CD4-positive, alpha-beta T cell (primary cell): ENCODE results near the gene URB2. TPM values are rescaled to one million over a fixed set of nuclear protein-coding genes. Genes with fewer than 3 reads are reported as not detected.

Experiments used
- ATAC-seq: fragments of 200-7000 bp; cut with Tn5 transposase; one replicate; pipeline ENCODE4 v1.10.0; 2022; ENCODE audit warnings: mild to moderate bottlenecking; ENCODE audit not compliant: poor library complexity
- CTCF ChIA-PET: fragments of 350-600 bp; sonication (Branson Sonifier 250); formaldehyde crosslinking; loops from one replicate; lab custom pipeline; 2021; ENCODE audit warnings: antibody characterized with exemption, inconsistent platforms; lab: Charles Lee
- POLR2A ChIA-PET: fragments of 350-600 bp; sonication (Branson Sonifier 250); formaldehyde crosslinking; loops from one replicate; lab custom pipeline; 2021; ENCODE audit warnings: antibody characterized with exemption, inconsistent platforms; lab: Charles Lee
- DNase-seq, 14 experiments: peaks; one replicate each; pipeline ENCODE4 v3.0.0-alpha.2; 2013 to 2020; ENCODE audit warnings: mixed read lengths in 2 of 14
- H3K27ac ChIP-seq, 2 donors: one replicate each; pipeline versions ENCODE4 v1.5.1 to v1.7.0; 2013; ENCODE audit warnings: low read length in 2 of 2, low read depth in 1 of 2, mild to moderate bottlenecking in 1 of 2
- H3K27me3 ChIP-seq, 2 experiments: 1 replicate in 1 of 2; 2 replicates in 1 of 2; pipeline versions ENCODE4 v1.6.1 to v1.7.0; 2013; ENCODE audit warnings: low read length in 2 of 2, control low read depth in 1 of 2, mild to moderate bottlenecking in 1 of 2, moderate library complexity in 1 of 2; ENCODE audit not compliant: insufficient read depth in 2 of 2, control insufficient read depth in 1 of 2
- H3K36me3 ChIP-seq: one replicate; pipeline ENCODE4 v1.6.1; 2013; ENCODE audit warnings: low read length, control low read depth; ENCODE audit not compliant: insufficient read depth
- H3K4me1 ChIP-seq: one replicate; pipeline ENCODE4 v1.6.1; 2013; ENCODE audit warnings: low read length, control low read depth; ENCODE audit not compliant: insufficient read depth
- H3K4me3 ChIP-seq: one replicate; pipeline ENCODE4 v1.5.1; 2013; ENCODE audit warnings: mild to moderate bottlenecking, low read length, moderate library complexity
- H3K9me3 ChIP-seq, 2 experiments: 1 replicate in 1 of 2; 2 replicates in 1 of 2; pipeline versions ENCODE4 v1.6.1 to v1.7.0; 2013; ENCODE audit warnings: low read length in 2 of 2, mild to moderate bottlenecking in 2 of 2, control low read depth in 1 of 2, moderate library complexity in 1 of 2; ENCODE audit not compliant: control insufficient read depth in 1 of 2, insufficient read depth in 1 of 2
- H3K27ac Mint-ChIP-seq: one replicate; pipeline ENCODE4 v1.8.0; 2020; ENCODE audit warnings: mixed read lengths
- H3K27me3 Mint-ChIP-seq: one replicate; pipeline ENCODE4 v1.8.0; 2021; ENCODE audit warnings: mixed read lengths
- H3K36me3 Mint-ChIP-seq: one replicate; pipeline ENCODE4 v1.8.0; 2021; ENCODE audit warnings: low read depth, mixed read lengths
- H3K4me1 Mint-ChIP-seq: one replicate; pipeline ENCODE4 v1.8.0; 2021; ENCODE audit warnings: low read depth, mixed read lengths
- H3K4me3 Mint-ChIP-seq: one replicate; pipeline ENCODE4 v1.8.0; 2020; ENCODE audit warnings: mild to moderate bottlenecking, mixed read lengths
- H3K9me3 Mint-ChIP-seq: one replicate; pipeline ENCODE4 v1.8.0; 2020; ENCODE audit warnings: mixed read lengths
- intact Hi-C, 2 experiments: fragments of 100-400 bp; cut with DNase I in 1 of 2; cut with micrococcal nuclease in 1 of 2; formaldehyde crosslinking; loops; one replicate each; pipeline versions ENCODE4 v1.15.1 to v1.9.0; 2023 to 2025; cut with DNase I, micrococcal nuclease
- total RNA-seq, 174 experiments: library from RNA in 2 of 174; stranded (reverse) in 2 of 174; gene quantifications; one replicate each; pipeline ENCODE4 v1.2.3 and lab custom pipeline; 2021 to 2026
- TF ChIP-seq, protein P1 (sequence below): fragments of 200-600 bp; IDR thresholded peaks from one replicate; pipeline ENCODE4 v1.8.0; 2022; ENCODE audit warnings: antibody characterized with exemption, mild to moderate bottlenecking

The URB2 gene
- total RNA-seq, 2 experiments from 2014 or later = 4.1 to 4.2 TPM

DNA sequence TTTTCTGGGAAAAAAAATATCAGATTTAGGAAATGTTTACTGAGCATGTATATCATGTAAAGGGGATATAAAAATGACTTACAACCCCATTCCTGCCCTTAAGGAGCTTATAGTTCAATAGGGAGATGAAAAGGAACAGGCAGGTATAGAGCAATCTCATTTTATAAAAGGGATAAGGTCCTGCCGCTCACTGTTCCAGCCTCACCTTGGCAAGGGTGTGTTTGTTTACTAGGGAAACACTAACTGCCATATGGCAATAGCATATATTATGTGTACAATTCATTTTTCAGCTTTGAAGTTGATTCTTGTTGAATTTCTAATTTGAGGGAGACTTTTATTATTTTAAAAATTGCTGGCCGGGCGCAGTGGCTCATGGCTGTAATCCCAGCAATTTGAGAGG is 25.5 kb downstream of the URB2 start:
- Mint-ChIP-seq H3K36me3 (peaks cover 87% of the 10 kb centered on the region), H3K4me3 (no peak overlapping the region), H3K27me3 (no peaks in the 10 kb centered on the region), H3K4me1 (no peaks in the 10 kb centered on the region), H3K27ac (no peak overlapping the region), H3K9me3 (no peaks in the 10 kb centered on the region)
- no peaks in the 10 kb centered on the region for H3K27me3 ChIP-seq
- peaks cover 80% of the 10 kb centered on the region for H3K36me3 ChIP-seq
- no peaks in the 10 kb centered on the region for H3K9me3 ChIP-seq
- H3K4me3 ChIP-seq = no peak overlapping the region
- TF ChIP-seq, protein P1, sequence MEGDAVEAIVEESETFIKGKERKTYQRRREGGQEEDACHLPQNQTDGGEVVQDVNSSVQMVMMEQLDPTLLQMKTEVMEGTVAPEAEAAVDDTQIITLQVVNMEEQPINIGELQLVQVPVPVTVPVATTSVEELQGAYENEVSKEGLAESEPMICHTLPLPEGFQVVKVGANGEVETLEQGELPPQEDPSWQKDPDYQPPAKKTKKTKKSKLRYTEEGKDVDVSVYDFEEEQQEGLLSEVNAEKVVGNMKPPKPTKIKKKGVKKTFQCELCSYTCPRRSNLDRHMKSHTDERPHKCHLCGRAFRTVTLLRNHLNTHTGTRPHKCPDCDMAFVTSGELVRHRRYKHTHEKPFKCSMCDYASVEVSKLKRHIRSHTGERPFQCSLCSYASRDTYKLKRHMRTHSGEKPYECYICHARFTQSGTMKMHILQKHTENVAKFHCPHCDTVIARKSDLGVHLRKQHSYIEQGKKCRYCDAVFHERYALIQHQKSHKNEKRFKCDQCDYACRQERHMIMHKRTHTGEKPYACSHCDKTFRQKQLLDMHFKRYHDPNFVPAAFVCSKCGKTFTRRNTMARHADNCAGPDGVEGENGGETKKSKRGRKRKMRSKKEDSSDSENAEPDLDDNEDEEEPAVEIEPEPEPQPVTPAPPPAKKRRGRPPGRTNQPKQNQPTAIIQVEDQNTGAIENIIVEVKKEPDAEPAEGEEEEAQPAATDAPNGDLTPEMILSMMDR = no peak
- ChIA-PET CTCF (no interaction called here), POLR2A (no interaction called here)
- DNase-seq (no peak), ATAC-seq (no peak)
- intact Hi-C loops = no loop called here
- H3K4me1 ChIP-seq = no peaks in the 10 kb centered on the region
- no peak overlapping the region for H3K27ac ChIP-seq

DNA sequence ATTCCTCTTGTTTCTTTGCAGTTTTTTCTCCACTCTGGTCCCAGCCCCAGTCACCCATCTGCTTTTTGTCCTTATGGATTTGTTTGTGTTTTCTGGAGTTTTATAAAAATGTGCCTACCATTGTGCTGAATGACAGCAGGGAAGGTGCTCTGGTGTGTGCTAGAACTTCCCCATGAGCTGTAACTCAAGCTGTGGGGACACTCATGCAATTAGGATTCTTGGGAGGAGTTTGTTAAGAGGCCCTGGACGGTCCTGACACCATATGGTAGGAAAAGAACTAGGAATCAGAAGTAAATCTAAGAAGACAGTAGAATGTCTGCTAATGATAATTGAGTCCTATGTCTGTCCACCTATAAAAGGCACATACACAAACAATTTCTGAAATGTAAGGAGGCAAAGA is 27.4 kb downstream of the URB2 start:
- peaks cover 84% of the 10 kb centered on the region for H3K36me3 Mint-ChIP-seq
- Histone ChIP-seq H3K36me3 (peaks cover 75% of the 10 kb centered on the region), H3K4me3 (no peak overlapping the region), H3K4me1 (no peaks in the 10 kb centered on the region), H3K27me3 (no peaks in the 10 kb centered on the region), H3K9me3 (no peaks in the 10 kb centered on the region), H3K27ac (no peak overlapping the region)
- no peak for DNase-seq
- TF ChIP-seq, protein P1 = no peak
- no peaks in the 10 kb centered on the region for H3K27me3 Mint-ChIP-seq
- ATAC-seq = no peak
- H3K27ac Mint-ChIP-seq = no peak overlapping the region
- POLR2A ChIA-PET = no interaction called here
- intact Hi-C loops = no loop called here
- CTCF ChIA-PET = no interaction called here
- H3K4me3 Mint-ChIP-seq = no peak overlapping the region
- no peaks in the 10 kb centered on the region for H3K9me3 Mint-ChIP-seq
- no peaks in the 10 kb centered on the region for H3K4me1 Mint-ChIP-seq

DNA sequence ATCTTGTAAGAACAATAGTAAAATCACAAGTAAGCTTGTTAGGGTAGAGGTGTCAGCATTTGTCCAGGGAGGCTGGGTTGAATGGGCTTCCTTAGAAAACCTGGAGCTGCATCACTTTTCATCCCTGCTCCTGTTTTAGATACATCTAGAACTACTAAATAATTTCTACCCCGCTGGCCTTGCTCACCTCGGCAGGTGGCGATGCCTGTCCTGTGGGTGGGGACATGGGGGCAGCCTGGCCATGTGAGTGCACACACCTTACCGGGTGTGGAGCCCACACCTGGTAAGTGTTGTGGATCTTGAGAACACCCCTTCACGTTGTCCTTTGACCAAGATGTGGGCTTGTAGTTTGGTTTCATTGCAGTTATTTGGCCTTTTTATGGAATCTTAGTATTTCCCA is 29.7 kb downstream of the URB2 start:
- no peaks in the 10 kb centered on the region for H3K27me3 Mint-ChIP-seq
- no peaks in the 10 kb centered on the region for H3K4me1 ChIP-seq
- peaks cover 68% of the 10 kb centered on the region for H3K36me3 ChIP-seq
- TF ChIP-seq, protein P1 = no peak
- no peak overlapping the region for H3K27ac Mint-ChIP-seq
- no peaks in the 10 kb centered on the region for H3K9me3 ChIP-seq
- H3K4me1 Mint-ChIP-seq = no peaks in the 10 kb centered on the region
- no peak overlapping the region for H3K4me3 ChIP-seq
- ChIA-PET POLR2A (no interaction called here), CTCF (no interaction called here)
- H3K27ac ChIP-seq = no peak overlapping the region
- H3K4me3 Mint-ChIP-seq = no peak overlapping the region
- peaks cover 77% of the 10 kb centered on the region for H3K36me3 Mint-ChIP-seq
- H3K27me3 ChIP-seq = no peaks in the 10 kb centered on the region
- no peaks in the 10 kb centered on the region for H3K9me3 Mint-ChIP-seq
- DNase-seq (no peak), ATAC-seq (no peak)
- intact Hi-C loops = no loop called here
